Right hindlimb (tissue), 1 donor: ENCODE data around the gene HYAL2.
"Not testable (repeated sequence)": the region's sequence is repeated elsewhere in the genome, so short reads cannot be mapped to it uniquely, and the experiment has no call there.

ENCODE experiments used
- DNase-seq: peaks from one replicate; pipeline ENCODE4 v3.0.0-alpha.2; 2018

The HYAL2 gene

GRCh38 chr3:50327943-50328691 is 5.6 kb upstream of the HYAL2 start, which contains the start of gene TUSC2:
Gene TUSC2 (minus strand): TSS chr3:50328223. CDS start chr3:50328099, 124 bp downstream.
- peak; percentile 96 for DNase-seq

- peak; percentile 25 for DNase-seq
Observed at GRCh38 chr3:50327129-50327528, 4.6 kb upstream of the HYAL2 start.

- DNase-seq: no peak
Observed at GRCh38 chr3:50326182-50326541, 3.6 kb upstream of the HYAL2 start.

GRCh38 chr3:50325497-50326181 is 3.1 kb upstream of the HYAL2 start:
- no peak for DNase-seq

GRCh38 chr3:50325113-50325480 is 2.6 kb upstream of the HYAL2 start:
- peak; percentile 24 for DNase-seq

GRCh38 chr3:50324351-50325112 is 2.0 kb upstream of the HYAL2 start:
- DNase-seq: peak; percentile 74

GRCh38 chr3:50323614-50324199 is 1.2 kb upstream of the HYAL2 start:
- DNase-seq: peak; percentile 51

- DNase-seq: peak; percentile 51
Observed at GRCh38 chr3:50323092-50323600, 601 bp upstream of the HYAL2 start.

GRCh38 chr3:50322115-50322385 is 495 bp downstream of the HYAL2 start:
- no peak for DNase-seq

GRCh38 chr3:50321336-50322114 is 1.0 kb downstream of the HYAL2 start:
- peak; percentile 94 for DNase-seq

GRCh38 chr3:50320853-50321335 is 1.7 kb downstream of the HYAL2 start:
- peak; percentile 89 for DNase-seq

GRCh38 chr3:50319894-50320625 is 2.5 kb downstream of the HYAL2 start:
- no peak for DNase-seq

- DNase-seq: no peak
Observed at GRCh38 chr3:50319181-50319893, 3.2 kb downstream of the HYAL2 start.

GRCh38 chr3:50318615-50319014 is 3.9 kb downstream of the HYAL2 start:
- DNase-seq: no peak

- no peak for DNase-seq
Observed at GRCh38 chr3:50318163-50318562, 4.4 kb downstream of the HYAL2 start.

- DNase-seq: no peak
Observed at GRCh38 chr3:50317300-50317699, 5.2 kb downstream of the HYAL2 start.

GRCh38 chr3:50316657-50317242 is 5.8 kb downstream of the HYAL2 start:
- no peak for DNase-seq

- no peak for DNase-seq
Observed at GRCh38 chr3:50314816-50315215, 7.7 kb downstream of the HYAL2 start.

- DNase-seq: no peak
Observed at GRCh38 chr3:50314342-50314741, 8.2 kb downstream of the HYAL2 start.

GRCh38 chr3:50312041-50312440 is 10.5 kb downstream of the HYAL2 start:
- not testable (repeated sequence) for DNase-seq

- no peak for DNase-seq
Observed at GRCh38 chr3:50304601-50305000, 17.9 kb downstream of the HYAL2 start.
